GM19351 (cell line): Measurements from ENCODE around the gene FHOD3.
A peak's percentile ranks its signal among the peaks of the same experiment; 100 is the strongest.

Source experiments
- ATAC-seq: cut with Tn5 transposase; IDR thresholded peaks from one replicate; pipeline ENCODE4 v1.9.1; 2021; ENCODE audit warnings: mild to moderate bottlenecking, moderate library complexity; ENCODE audit not compliant: unreplicated experiment

The FHOD3 gene

GRCh38 chr18:36297417-36298125 is at the start of gene FHOD3:
FHOD3 (plus strand) TSS chr18:36297713; CDS start chr18:36297836, 123 bp downstream.
- ATAC-seq = peak; percentile 67

DNA sequence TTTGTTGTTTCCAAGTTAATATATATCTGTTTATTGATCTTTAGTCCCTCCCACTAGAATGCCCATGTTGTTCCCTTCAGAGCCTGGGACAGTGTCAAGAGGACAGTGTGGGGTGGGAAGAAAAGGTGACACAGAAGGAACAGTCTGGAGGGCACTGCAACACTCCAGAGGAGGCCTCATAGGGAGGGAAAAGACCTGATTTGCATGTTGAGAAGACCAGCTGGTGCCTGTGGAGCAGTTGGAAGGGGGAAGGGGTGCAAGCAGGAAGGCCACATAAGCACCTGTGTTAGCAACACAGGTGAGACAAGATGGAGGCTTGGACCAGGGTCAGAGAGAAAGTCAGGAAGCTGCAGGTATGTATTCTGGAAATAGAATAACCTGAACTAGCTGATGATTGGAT is 48.1 kb upstream of the FHOD3 start:
- ATAC-seq = no peak

DNA sequence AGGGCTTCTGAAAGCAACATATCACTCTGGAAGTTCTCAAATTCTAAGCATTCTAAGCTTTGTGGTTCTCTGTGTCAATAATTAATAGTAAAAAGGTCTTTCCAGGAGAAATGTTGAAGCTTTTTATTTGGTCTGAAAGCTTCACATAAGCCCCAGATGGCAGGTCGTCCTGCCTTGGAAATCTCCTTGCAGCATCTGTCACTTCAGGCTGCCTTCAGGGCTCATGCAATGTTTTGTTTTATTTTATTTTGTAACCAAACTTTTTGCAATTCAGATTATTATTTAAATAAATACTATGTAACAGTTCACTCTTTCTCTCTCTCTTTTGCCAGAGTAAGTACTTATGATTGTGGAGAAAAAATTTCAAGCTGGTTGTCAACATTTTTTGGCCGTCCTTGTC is 46.7 kb upstream of the FHOD3 start:
- ATAC-seq = no peak

- ATAC-seq = no peak
Measured at GRCh38 chr18:36255072-36255698, 42.3 kb upstream of the FHOD3 start.

DNA sequence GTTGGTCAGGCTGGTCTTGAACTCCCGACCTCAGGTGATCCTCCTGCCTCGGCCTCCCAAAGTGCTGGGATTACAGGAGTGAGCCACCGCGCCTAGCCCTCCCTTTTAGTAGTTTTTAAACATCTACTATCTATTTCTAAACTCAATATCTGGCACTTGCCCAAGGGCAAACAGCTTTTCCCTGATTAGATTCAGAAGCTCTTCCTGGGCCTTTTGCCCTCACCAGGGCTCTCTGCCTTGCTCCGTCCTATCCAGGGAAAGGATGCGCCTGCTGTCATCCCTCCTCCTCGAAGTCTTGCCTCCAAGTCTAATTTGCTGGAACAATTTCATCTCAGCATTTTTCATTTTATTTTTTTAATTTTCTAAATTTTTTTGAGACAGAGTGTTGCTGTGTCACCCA is 41.4 kb upstream of the FHOD3 start:
- no peak for ATAC-seq

GRCh38 chr18:36262971-36263370 is 34.5 kb upstream of the FHOD3 start:
- no peak for ATAC-seq

- no peak for ATAC-seq
Measured at GRCh38 chr18:36264283-36264682, 33.2 kb upstream of the FHOD3 start.

DNA sequence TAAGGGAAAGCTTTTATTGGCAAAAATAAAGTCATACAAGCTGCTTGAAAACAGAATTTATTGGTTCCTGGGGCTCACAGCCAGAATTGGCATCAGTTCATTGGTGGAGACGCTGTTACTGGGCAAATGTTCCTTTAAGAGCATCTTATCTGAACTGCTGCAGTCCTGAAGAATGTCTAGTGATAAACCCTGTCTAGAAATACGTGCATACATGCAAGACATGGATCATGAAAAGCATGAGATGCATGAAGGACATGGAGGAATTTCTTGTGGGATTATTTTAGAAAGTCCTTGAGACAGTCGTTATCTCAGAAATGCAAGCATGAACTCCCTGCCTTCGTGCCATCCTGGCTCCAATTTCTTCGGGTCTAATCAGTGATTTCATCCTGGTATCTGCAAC is 32.5 kb upstream of the FHOD3 start:
- no peak for ATAC-seq

DNA sequence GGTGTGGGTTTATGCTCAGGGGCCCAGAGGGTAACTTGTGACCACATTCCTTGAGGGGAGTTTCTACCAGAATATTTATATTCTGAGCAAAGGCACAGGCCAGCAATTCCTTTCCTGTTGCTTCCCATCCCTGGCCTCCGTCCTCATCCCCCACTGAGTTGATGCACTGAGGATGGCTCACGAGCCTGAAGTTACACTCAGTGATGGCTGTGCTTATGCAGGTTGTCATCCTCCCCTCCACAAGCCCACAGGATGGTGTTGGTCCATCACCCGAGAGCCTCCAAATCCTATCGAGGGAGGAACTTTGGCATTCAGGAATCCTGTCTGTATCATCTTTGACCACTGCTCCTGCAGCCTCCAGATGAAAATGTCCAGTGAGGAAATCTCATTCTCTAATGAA is 28.4 kb upstream of the FHOD3 start:
- no peak for ATAC-seq

DNA sequence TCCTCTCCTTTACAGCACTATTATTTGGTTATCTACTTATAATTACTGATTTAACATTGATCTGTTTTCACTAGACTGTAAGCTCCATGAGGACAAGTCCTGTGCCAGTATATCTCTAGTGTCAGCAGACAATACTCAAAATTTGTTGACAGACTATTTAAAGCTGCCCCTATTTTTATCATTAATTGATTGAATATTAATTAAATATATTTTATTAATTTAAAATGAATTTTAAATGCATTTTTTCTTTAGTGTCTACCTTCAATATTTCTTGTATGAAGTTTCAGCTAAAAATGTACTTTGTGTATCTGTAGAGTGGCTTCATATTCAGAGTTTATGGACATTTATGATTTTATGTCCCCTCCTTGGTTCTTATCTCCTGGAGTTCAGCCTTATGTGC is 26.4 kb upstream of the FHOD3 start:
- no peak for ATAC-seq

DNA sequence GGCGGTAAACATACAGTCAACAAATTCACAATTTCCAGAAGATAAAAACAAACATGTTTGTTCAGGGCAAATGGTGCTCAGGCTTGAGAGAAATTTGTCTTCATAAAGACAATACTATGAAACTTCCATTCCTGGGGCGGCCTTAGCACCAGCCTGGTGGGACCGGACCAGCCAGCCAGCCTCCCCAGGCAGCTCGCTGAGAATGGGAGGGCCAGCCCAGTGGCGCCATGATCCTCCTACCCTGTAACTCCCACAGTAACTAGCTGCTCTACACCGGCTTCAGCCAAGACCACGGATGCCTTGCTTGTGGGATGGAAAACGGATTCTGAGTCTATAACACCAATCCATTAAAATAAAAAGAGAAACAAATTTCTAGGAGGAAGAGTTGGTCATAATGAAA is 24.2 kb upstream of the FHOD3 start:
- ATAC-seq = no peak

DNA sequence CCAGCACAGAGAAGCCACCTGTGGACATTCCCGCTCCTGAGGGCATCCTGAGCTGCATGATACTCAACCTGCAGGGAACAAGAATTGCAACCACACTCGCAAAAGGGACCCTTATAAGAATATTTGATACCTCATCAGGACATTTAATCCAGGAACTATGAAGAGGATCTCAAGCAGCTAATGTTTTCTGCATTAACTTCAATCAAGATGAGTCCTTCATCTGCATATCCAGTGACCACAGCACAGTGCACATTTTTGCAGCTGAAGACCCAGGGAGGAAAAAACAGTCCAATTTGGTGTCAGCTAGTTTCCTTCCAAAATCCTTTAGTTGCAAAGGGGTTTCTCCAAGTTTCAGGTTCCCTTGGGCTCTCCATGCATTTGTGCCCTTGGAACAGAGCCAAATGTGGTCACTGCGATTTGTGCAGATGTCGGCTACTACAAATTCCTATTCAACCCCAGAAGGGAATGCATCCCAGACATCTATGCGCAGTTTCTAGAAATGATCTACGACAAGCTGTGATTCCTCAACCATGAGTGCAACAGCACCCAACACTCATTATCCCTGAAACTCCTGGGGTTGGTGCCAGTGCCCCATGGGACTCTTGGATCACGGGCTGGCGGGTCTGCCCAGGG is 23.3 kb upstream of the FHOD3 start:
- ATAC-seq = no peak

DNA sequence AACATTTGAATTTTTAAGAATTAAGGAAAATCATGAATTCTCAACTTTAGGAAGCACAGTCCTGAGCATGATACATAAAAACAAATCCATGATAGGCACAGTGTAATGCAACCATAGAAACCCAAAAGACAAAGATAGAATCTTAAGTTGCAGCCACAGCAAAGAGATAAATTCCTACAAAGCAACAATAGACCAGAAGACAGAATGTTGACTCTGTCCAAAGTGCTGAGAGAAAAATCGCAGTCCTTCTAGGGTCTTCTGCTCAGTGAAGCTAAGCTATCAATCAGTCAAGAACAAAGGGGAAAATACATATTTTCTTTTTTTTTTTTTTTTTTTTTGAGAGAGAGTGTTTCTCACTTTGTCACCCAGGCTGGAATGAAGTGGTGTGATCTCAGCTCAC is 22.0 kb upstream of the FHOD3 start:
- no peak for ATAC-seq

DNA sequence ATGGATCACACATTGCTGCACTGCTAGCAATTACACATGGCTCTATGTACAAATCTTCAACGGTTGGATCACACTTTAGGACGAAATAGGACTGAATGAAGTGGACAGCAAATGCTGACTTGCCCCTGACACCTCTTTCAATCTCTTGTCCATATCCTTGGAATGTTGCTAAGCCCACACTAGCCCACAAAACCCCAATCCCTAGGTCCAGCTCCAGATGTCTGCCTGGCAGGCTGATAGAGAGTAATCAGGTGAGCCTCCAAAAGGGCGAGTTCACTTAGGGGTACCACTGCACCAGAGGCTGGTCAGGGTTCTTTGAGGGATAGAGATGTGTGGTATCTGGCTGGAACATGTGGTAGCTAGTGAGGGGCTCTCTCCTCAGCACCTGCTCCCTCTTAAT is 18.5 kb upstream of the FHOD3 start:
- no peak for ATAC-seq

GRCh38 chr18:36281936-36282335 is 15.6 kb upstream of the FHOD3 start:
- no peak for ATAC-seq

- no peak for ATAC-seq
Measured at GRCh38 chr18:36283448-36283847, 14.1 kb upstream of the FHOD3 start.

DNA sequence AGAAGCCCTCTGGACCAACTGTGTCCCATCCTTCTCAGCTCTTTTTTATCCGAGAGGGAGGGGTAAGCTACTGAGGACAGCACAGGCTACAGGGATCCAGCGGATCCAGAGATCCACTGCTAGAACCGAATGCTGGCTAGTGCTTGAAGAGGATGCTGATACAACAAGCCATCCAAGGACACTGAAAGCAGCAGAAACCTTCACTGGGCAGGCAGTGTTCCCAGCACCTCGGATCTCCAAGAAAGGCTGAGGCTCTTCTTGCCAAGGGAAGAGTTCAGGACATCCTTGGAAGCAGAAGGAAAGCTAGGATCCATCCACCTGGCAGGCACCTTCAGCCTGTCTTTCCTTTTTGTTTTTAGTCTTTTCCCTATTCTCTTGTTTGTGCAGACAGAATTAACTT is 13.2 kb upstream of the FHOD3 start:
- no peak for ATAC-seq

GRCh38 chr18:36284671-36285295 is 12.7 kb upstream of the FHOD3 start:
- ATAC-seq = no peak

- ATAC-seq = no peak
Measured at GRCh38 chr18:36287653-36288052, 9.9 kb upstream of the FHOD3 start.

DNA sequence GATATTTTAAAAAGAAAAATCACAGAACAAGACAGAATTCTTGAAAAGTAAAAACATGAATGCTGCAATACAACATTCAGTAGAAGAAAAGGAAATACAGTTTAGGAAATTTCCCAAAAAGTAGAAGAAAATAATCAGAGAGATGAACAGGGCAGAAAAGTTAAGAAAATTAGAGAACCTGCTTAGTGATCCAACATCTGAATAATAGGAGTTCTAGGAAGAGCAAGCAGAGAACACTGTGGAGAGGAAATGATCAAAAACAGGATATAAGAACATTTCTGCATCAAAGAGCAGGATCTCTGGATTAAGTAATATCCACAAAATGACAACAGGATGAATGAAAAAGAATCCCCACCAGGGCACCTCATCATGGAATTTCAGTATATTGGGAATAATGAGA is 8.8 kb upstream of the FHOD3 start:
- ATAC-seq = no peak

- ATAC-seq = no peak
Measured at GRCh38 chr18:36294031-36294430, 3.5 kb upstream of the FHOD3 start.

- ATAC-seq = no peak
Measured at GRCh38 chr18:36295214-36295613, 2.3 kb upstream of the FHOD3 start.
